HepG2 (cell line): Measurements from ENCODE around the gene FGFR3. TPM values are rescaled to one million over a fixed set of nuclear protein-coding genes. Genes with fewer than 3 reads are reported as not detected.
A peak's percentile ranks its signal among the peaks of the same experiment; 100 is the strongest.

Experiments used
- ATM ChIP-seq: fragments of 450-650 bp; IDR thresholded peaks from 2 replicates; pipeline ENCODE4 v1.7.1; 2017; ENCODE audit warnings: mild to moderate bottlenecking, borderline replicate concordance
- ESRRA ChIP-seq: sonication (generic); formaldehyde crosslinking; IDR thresholded peaks from 2 replicates; pipeline ENCODE4 v1.5.1; 2020; ENCODE audit warnings: mild to moderate bottlenecking, low read depth, missing genetic modification reagents
- FOXP1 ChIP-seq, 2 experiments: fragments of 450-650 bp in 1 of 2; IDR thresholded peaks; 2 replicates each; pipeline ENCODE4 v1.6.1; 2017 to 2018; ENCODE audit warnings: antibody characterized with exemption in 1 of 2
- HIC2 ChIP-seq: sonication (generic); formaldehyde crosslinking; IDR thresholded peaks from 2 replicates; pipeline ENCODE4 v1.9.0; 2022; ENCODE audit warnings: low read depth, missing genetic modification reagents
- MBNL3 ChIP-seq: fragments of 250-450 bp; sonication (Bioruptor Pico); conservative IDR thresholded peaks from 2 replicates; pipeline ENCODE4 v1.8.0; 2022; ENCODE audit warnings: mild to moderate bottlenecking, inconsistent platforms
- NFE2 ChIP-seq: sonication (generic); formaldehyde crosslinking; IDR thresholded peaks from 2 replicates; pipeline ENCODE4 v1.4.0; 2020; ENCODE audit warnings: missing genetic modification reagents
- NR2F6 ChIP-seq, 2 experiments: IDR thresholded peaks; 2 replicates each; pipeline ENCODE4 v1.6.1; 2016; ENCODE audit warnings: antibody characterized with exemption in 1 of 2, mild to moderate bottlenecking in 1 of 2
- PCBP1 ChIP-seq: fragments of 200-400 bp; formaldehyde crosslinking; IDR thresholded peaks from 2 replicates; pipeline ENCODE4 v1.6.1; 2017; ENCODE audit warnings: mild to moderate bottlenecking, low read depth, low read length, borderline replicate concordance
- PHF5A ChIP-seq: IDR thresholded peaks from one replicate; pipeline ENCODE4 v1.6.1; 2018; ENCODE audit warnings: low read depth, missing genetic modification reagents; ENCODE audit not compliant: unreplicated experiment
- PRDM10 ChIP-seq: sonication (generic); formaldehyde crosslinking; IDR thresholded peaks from 2 replicates; pipeline ENCODE4 v1.4.0; 2020; ENCODE audit warnings: low read depth, missing genetic modification reagents
- REL ChIP-seq: sonication (generic); formaldehyde crosslinking; conservative IDR thresholded peaks from 2 replicates; pipeline ENCODE4 v1.8.0; 2022; ENCODE audit warnings: mild to moderate bottlenecking, missing genetic modification reagents, moderate library complexity
- SOX5 ChIP-seq: IDR thresholded peaks from 2 replicates; pipeline ENCODE4 v1.6.1; 2016; ENCODE audit warnings: borderline replicate concordance
- THYN1 ChIP-seq: sonication (generic); formaldehyde crosslinking; IDR thresholded peaks from 2 replicates; pipeline ENCODE4 v1.8.1; 2023; ENCODE audit warnings: low read depth, mild to moderate bottlenecking, moderate library complexity, missing genetic modification reagents, borderline replicate concordance
- ZFP82 ChIP-seq: sonication (generic); formaldehyde crosslinking; IDR thresholded peaks from 2 replicates; pipeline ENCODE4 v1.5.1; 2020; ENCODE audit warnings: mild to moderate bottlenecking, missing genetic modification reagents, borderline replicate concordance
- ZNF10 ChIP-seq: sonication (generic); formaldehyde crosslinking; IDR thresholded peaks from 2 replicates; pipeline ENCODE4 v1.4.0; 2020; ENCODE audit warnings: mild to moderate bottlenecking, low read depth, missing genetic modification reagents, borderline replicate concordance
- ZNF317 ChIP-seq: sonication (generic); formaldehyde crosslinking; IDR thresholded peaks from 2 replicates; pipeline ENCODE4 v1.5.0; 2020; ENCODE audit warnings: mild to moderate bottlenecking, missing genetic modification reagents
- ZNF343 ChIP-seq: sonication (generic); formaldehyde crosslinking; IDR thresholded peaks from 2 replicates; pipeline ENCODE4 v1.4.0; 2020; ENCODE audit warnings: mild to moderate bottlenecking, missing genetic modification reagents
- ZNF367 ChIP-seq: sonication (generic); formaldehyde crosslinking; IDR thresholded peaks from 2 replicates; pipeline ENCODE4 v1.4.0; 2020; ENCODE audit warnings: missing genetic modification reagents, borderline replicate concordance
- ZNF460 ChIP-seq: sonication (generic); formaldehyde crosslinking; IDR thresholded peaks from 2 replicates; pipeline ENCODE4 v1.5.1; 2020; ENCODE audit warnings: missing genetic modification reagents, mild to moderate bottlenecking, borderline replicate concordance
- ZNF781 ChIP-seq: sonication (generic); formaldehyde crosslinking; IDR thresholded peaks from 2 replicates; pipeline ENCODE4 v1.5.1; 2020; ENCODE audit warnings: borderline replicate concordance, mild to moderate bottlenecking, missing genetic modification reagents; ENCODE audit errors: not compliant biosample characterization
- polyA plus RNA-seq, 8 experiments: library from polyadenylated mRNA; depleted of rRNA in 3 of 8; stranded (reverse) in 7 of 8; unstranded in 1 of 8; fragments of >200 nt; fragmentation: Illumina TruSeq in 4 of 8; extraction: Trizol in 4 of 8; gene quantifications; 2 replicates each; pipeline versions ENCODE4 v1.2.1 to v1.2.3, GENCODE V29; 2011 to 2016; ENCODE audit warnings: low read depth in 4 of 8, missing spikeins in 1 of 8, mixed read lengths in 1 of 8; ENCODE audit not compliant: insufficient read depth in 1 of 8
- total RNA-seq, 5 experiments: library from RNA; depleted of rRNA; stranded (reverse); fragments of >200 nt; fragmentation: Illumina TruSeq; extraction: Trizol; gene quantifications; 2 replicates each; pipeline ENCODE4 v1.2.3, GENCODE V29; 2016; ENCODE audit warnings: low read depth in 1 of 5
- TF ChIP-seq, protein P1 (sequence below): sonication (generic); formaldehyde crosslinking; IDR thresholded peaks from 2 replicates; pipeline ENCODE4 v1.4.0; 2020; ENCODE audit warnings: missing genetic modification reagents

FGFR3 gene
- total and polyA plus RNA-seq, 2 of the 13 experiments (the other 11 are each of a cell fraction or from before 2014, with no cell fraction given), result 103 to 109 TPM

- TF ChIP-seq HIC2 (CRISPR knock-in tag) (peak; percentile 94), PRDM10 (CRISPR knock-in tag) (no peak; the same call in 1 of the 2 replicates), ATM (no peak), THYN1 (CRISPR knock-in tag) (no peak), PCBP1 (peak; percentile 36; the same call in 1 of the 2 replicates), NR2F6 (IDR thresholded peaks at IDR 0.05) (peak; percentile 81), NR2F6 (CRISPR knock-in tag; IDR thresholded peaks at IDR 0.05) (peak; percentile 85), ZNF781 (CRISPR knock-in tag) (no peak), NFE2 (CRISPR knock-in tag) (no peak), FOXP1 (IDR thresholded peaks at IDR 0.05) (no peak), FOXP1 (CRISPR knock-in tag; IDR thresholded peaks at IDR 0.05) (peak; percentile 19; the same call in 1 of the 2 replicates), ZNF460 (CRISPR knock-in tag) (no peak), ZNF10 (CRISPR knock-in tag) (no peak), ZNF367 (CRISPR knock-in tag) (0 out of 2 replicates have a peak, but pooled peaks have one; percentile 32), PHF5A (CRISPR knock-in tag) (peak; percentile 32), MBNL3 (CRISPR knock-in tag) (no peak), REL (CRISPR knock-in tag) (no peak), SOX5 (CRISPR knock-in tag) (peak; percentile 68), ZNF343 (no peak), ZFP82 (no peak), ESRRA (CRISPR knock-in tag) (no peak), ZNF317 (CRISPR knock-in tag) (no peak)
- TF ChIP-seq, protein P1, sequence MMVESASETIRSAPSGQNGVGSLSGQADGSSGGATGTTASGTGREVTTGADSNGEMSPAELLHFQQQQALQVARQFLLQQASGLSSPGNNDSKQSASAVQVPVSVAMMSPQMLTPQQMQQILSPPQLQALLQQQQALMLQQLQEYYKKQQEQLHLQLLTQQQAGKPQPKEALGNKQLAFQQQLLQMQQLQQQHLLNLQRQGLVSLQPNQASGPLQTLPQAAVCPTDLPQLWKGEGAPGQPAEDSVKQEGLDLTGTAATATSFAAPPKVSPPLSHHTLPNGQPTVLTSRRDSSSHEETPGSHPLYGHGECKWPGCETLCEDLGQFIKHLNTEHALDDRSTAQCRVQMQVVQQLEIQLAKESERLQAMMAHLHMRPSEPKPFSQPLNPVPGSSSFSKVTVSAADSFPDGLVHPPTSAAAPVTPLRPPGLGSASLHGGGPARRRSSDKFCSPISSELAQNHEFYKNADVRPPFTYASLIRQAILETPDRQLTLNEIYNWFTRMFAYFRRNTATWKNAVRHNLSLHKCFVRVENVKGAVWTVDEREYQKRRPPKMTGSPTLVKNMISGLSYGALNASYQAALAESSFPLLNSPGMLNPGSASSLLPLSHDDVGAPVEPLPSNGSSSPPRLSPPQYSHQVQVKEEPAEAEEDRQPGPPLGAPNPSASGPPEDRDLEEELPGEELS (CRISPR knock-in tag), result peak; percentile 45; the same call in 1 of the 2 replicates
These were observed 8.1 kb upstream of the FGFR3 start (continued) for GRCh38 chr4:1784789-1785591.
